GM12865 (cell line): Measurements from ENCODE around the gene MFGE8.

Experiments used
- DNase-seq: peaks from one replicate; pipeline ENCODE4 v3.0.0; 2010; ENCODE audit warnings: low read depth
- H3K4me3 ChIP-seq: 2 replicates; pipeline ENCODE4 v1.5.1; 2011; ENCODE audit warnings: mild to moderate bottlenecking, low read depth, low read length, control low read depth
- CTCF ChIP-seq: IDR thresholded peaks from 2 replicates; pipeline ENCODE4 v1.5.1; 2011; ENCODE audit warnings: low read length, control low read depth, low read depth, inconsistent platforms; ENCODE audit not compliant: insufficient read depth; ENCODE audit errors: missing control alignments

MFGE8 gene

GRCh38 chr15:88902221-88902835 lies 10.9 kb downstream of the MFGE8 start:
- no peak for DNase-seq
- TF ChIP-seq CTCF: no peak
- H3K4me3 ChIP-seq: no peak overlapping the region

- H3K4me3 ChIP-seq: no peak overlapping the region
- no peak for DNase-seq
- TF ChIP-seq CTCF: no peak
Measured at GRCh38 chr15:88901508-88902220, 11.5 kb downstream of the MFGE8 start.

GRCh38 chr15:88900982-88901418 lies 12.2 kb downstream of the MFGE8 start:
- no peak for TF ChIP-seq CTCF
- no peak overlapping the region for H3K4me3 ChIP-seq
- DNase-seq: no peak

GRCh38 chr15:88900309-88900981 lies 12.7 kb downstream of the MFGE8 start:
- no peak for DNase-seq
- H3K4me3 ChIP-seq: no peak overlapping the region
- TF ChIP-seq CTCF: no peak

- DNase-seq: no peak
Measured at GRCh38 chr15:88899251-88899650, 13.9 kb downstream of the MFGE8 start.

GRCh38 chr15:88898736-88899135 lies 14.4 kb downstream of the MFGE8 start:
- no peak overlapping the region for H3K4me3 ChIP-seq
- no peak for TF ChIP-seq CTCF
- DNase-seq: no peak

More at GRCh38 chr15:88899251-88899650, 13.9 kb downstream of the MFGE8 start:
- TF ChIP-seq CTCF: no peak
- H3K4me3 ChIP-seq: no peak overlapping the region
